Brain microvascular endothelial cell (primary cell): Measurements from ENCODE around the gene SNAI1.
"Not testable (repeated sequence)": the region's sequence is repeated elsewhere in the genome, so short reads cannot be mapped to it uniquely, and the experiment has no call there.

ENCODE experiments used
- DNase-seq: peaks from one replicate; pipeline ENCODE4 v3.0.0-alpha.2; 2020
- H3K27ac ChIP-seq: fragments of 250-450 bp; sonication (Bioruptor Pico); 2 replicates; pipeline ENCODE4 v1.5.1; 2020; ENCODE audit warnings: mild to moderate bottlenecking, moderate library complexity
- H3K27me3 ChIP-seq: fragments of 250-450 bp; sonication (Bioruptor Pico); replicated peaks from 2 replicates; pipeline ENCODE4 v1.5.1; 2020; ENCODE audit warnings: mild to moderate bottlenecking
- H3K36me3 ChIP-seq: fragments of 250-450 bp; sonication (Bioruptor Pico); replicated peaks from 2 replicates; pipeline ENCODE4 v1.5.1; 2020; ENCODE audit warnings: mild to moderate bottlenecking
- H3K4me3 ChIP-seq: 2 replicates; pipeline ENCODE4 v1.5.1; 2011; ENCODE audit warnings: low read depth, mild to moderate bottlenecking, control low read depth, low read length, moderate library complexity
- in situ Hi-C: cut with HindIII; loops from 2 replicates; pipeline ENCODE4 v1.10.0; 2017; ENCODE audit warnings: low sequenced_read_pairs, low pct_ligation_motif_present
- TF ChIP-seq, protein P1 (sequence below): IDR thresholded peaks from 2 replicates; pipeline ENCODE4 v1.5.1; 2011; ENCODE audit warnings: low read depth, mild to moderate bottlenecking, moderate library complexity, low read length, control low read depth, inconsistent platforms; ENCODE audit errors: missing control alignments

SNAI1 gene

DNA sequence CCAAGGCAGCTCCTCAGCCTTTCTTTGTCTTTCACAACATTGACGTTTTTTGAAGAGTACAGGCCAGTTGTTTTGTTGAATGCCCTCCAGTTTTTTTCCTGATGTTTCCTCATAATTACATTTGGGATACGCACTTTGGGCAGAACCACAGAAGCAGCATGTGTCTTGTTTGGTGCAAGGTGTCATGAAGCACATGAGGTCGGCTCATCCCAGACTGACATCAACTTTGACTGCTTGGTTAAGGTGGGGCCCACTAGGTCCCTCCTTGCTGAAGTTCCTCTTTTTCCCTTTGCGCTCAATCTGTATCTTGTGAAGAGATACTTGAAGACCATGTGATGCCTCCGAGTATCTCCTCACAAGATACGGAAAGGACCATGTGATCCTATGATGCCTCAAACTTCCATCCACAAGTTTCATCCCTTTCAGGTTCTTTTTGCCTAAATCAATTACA is 10.5 kb downstream of the SNAI1 start:
- peaks cover 3% of the 10 kb centered on the region for H3K36me3 ChIP-seq
- TF ChIP-seq, protein P1, sequence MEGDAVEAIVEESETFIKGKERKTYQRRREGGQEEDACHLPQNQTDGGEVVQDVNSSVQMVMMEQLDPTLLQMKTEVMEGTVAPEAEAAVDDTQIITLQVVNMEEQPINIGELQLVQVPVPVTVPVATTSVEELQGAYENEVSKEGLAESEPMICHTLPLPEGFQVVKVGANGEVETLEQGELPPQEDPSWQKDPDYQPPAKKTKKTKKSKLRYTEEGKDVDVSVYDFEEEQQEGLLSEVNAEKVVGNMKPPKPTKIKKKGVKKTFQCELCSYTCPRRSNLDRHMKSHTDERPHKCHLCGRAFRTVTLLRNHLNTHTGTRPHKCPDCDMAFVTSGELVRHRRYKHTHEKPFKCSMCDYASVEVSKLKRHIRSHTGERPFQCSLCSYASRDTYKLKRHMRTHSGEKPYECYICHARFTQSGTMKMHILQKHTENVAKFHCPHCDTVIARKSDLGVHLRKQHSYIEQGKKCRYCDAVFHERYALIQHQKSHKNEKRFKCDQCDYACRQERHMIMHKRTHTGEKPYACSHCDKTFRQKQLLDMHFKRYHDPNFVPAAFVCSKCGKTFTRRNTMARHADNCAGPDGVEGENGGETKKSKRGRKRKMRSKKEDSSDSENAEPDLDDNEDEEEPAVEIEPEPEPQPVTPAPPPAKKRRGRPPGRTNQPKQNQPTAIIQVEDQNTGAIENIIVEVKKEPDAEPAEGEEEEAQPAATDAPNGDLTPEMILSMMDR: no peak
- no peak overlapping the region for H3K27ac ChIP-seq
- in situ Hi-C loops: no loop called here
- H3K27me3 ChIP-seq: no peaks in the 10 kb centered on the region
- no peak for DNase-seq
- no peak overlapping the region for H3K4me3 ChIP-seq

DNA sequence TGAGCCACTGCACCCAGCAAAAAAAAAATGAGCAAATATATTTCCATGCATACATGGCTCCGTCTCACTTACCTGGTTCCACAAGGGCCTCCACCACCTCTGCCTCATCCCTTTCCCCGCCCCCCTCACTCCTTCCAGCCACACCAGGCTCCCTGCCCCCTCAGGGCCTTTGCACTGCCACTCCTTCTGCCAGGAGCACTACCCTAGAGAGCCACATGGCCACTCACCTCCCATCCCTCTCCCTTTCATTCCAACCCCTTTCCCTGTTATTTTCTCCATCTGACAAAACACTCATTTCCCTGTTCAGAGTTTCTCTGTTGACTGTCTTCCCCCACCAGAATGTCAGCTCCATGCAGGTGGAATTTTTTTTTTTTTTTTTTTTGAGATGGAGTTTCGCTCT is 12.8 kb downstream of the SNAI1 start:
- DNase-seq: no peak
- TF ChIP-seq, protein P1: no peak
- Histone ChIP-seq H3K36me3 (no peaks in the 10 kb centered on the region), H3K27ac (no peak overlapping the region), H3K27me3 (no peaks in the 10 kb centered on the region), H3K4me3 (no peak overlapping the region)
- in situ Hi-C loops: no loop called here

DNA sequence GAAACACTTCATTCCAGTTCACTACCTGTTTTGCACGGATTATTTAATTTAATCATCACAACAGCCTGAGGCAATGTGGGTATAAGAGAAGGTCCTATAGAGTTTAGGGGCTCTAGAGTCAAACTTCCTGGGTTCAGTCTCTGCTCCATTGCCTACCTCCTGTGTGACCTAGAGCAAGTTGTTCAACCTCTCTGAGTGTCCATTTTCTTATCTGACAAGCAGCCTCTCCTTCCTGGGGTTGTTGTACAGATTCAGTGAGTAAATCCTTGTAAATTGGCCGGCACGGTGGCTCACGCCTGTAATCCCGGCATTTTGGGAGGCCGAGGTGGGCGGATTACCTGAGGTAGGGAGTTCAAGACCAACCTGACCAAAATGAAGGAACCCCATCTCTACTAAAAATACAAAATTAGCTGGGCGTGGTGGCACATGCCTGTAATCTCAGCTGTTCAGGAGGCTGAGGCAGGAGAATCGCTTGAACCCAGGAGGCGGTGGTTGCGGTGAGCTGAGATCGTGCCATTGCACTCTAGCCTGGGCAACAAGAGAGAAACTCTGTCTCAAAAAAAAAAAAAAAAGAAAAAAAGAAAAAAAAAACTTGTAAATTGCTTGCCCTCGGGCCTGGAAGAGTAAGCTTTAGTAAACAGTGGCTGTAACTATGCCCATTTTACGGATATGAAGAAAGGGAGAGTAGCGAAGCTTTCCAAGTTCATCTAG is 15.9 kb downstream of the SNAI1 start:
- H3K36me3 ChIP-seq, DNase-seq, H3K27me3 ChIP-seq, H3K4me3 ChIP-seq, H3K27ac ChIP-seq, in situ Hi-C loops: not testable (repeated sequence)

DNA sequence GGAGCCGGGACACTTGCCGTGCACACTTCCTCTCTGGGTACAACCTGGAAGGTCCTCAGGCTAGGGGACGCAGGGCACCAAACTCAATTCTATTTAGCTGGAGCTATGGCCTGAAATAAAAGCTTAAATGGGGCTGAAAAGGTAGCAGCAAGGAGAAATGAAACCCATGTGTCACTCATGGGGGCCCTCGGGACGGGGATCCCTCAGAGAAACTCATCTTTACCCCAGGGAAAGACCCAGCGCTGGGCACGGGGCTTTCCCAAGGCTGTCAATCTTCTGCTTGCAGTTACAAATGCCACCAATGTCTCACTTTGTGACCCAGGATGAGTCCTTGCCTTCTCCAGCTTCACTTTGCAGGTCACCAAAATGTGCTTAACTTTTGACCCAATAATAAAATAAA is 16.5 kb downstream of the SNAI1 start:
- Histone ChIP-seq H3K4me3 (no peak overlapping the region), H3K36me3 (no peaks in the 10 kb centered on the region), H3K27ac (no peak overlapping the region), H3K27me3 (no peaks in the 10 kb centered on the region)
- no peak for DNase-seq
- TF ChIP-seq, protein P1: no peak
- in situ Hi-C loops: no loop called here

DNA sequence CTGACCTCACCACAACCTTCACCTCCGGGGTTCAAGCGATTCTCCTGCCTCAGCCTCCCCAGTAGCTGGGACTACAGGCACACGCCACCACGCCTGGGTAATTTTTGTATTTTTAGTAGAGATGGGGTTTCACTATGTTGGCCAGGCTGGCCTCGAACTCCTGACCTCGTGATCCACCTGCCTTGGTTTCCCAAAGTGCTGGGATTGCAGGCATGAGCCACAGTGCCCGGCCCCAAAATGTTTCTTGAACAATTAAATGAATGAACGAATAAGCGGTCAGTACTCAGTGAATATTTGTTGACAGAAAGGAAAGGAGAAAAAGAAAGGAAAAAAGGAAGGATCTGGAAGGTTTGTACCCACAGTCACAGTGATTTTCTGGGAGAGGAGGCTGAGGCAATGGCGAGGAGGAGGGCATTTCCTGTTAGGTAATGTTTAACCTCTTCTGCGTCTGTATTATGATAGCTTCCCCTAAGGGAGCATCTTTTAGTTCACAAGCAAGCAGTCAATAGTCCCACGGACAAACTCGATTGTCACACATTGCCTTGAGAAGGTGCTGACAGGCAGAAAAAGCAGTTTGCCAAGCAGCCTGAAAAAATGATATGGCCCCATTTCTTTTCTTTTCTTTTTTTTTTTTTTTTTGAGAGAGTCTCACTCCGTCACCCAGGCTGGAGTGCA is 17.9 kb downstream of the SNAI1 start:
- DNase-seq, in situ Hi-C loops, H3K27me3 ChIP-seq, H3K36me3 ChIP-seq, H3K27ac ChIP-seq, H3K4me3 ChIP-seq: not testable (repeated sequence)

DNA sequence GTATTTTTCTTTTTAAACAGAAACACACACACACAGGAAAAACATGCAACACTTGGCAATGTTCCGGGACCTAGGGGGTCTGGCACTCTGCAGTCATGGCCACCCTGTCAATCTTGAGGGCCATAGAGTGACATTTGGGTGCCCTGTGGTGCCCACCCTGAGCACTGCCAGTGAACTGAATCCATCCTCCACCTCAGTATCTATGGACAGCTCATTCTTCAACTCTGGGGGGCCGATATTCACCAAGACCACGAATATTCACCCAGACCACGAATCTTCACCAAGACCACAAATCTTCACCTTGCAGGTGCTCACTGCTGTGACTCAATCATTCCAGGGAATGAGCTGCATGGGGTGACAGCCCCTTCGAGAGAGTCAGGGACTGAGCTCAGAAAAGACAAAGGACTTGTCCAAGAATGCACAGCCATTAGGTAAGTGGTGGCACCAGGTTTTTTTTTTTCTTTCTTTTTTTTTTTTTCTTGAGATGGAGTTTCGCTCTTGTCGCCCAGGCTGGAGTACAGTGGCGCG is 19.1 kb downstream of the SNAI1 start:
- in situ Hi-C loops: no loop called here
- H3K27me3 ChIP-seq: no peaks in the 10 kb centered on the region
- no peaks in the 10 kb centered on the region for H3K36me3 ChIP-seq
- no peak for DNase-seq
- no peak overlapping the region for H3K27ac ChIP-seq
- no peak overlapping the region for H3K4me3 ChIP-seq
- TF ChIP-seq, protein P1: no peak

DNA sequence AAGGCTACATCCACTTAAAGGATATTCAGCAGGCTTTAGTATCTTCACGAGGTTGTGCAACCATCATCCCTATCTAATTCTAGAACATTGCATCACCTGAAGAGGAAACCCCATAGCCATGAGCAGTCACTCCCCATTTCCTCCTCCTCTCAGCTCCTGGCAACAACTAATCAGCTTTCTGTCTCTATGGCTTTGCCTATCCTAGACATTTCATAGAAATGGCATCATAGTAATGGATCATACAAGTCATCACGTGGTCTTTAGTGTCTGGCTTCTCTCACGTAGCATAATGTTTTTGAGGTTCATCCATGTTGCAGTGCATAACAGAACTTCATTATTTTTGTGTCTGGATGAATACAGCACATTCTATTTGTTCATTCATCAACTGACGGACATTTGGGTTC is 20.5 kb downstream of the SNAI1 start:
- no peak overlapping the region for H3K4me3 ChIP-seq
- TF ChIP-seq, protein P1: no peak
- no peaks in the 10 kb centered on the region for H3K36me3 ChIP-seq
- no peaks in the 10 kb centered on the region for H3K27me3 ChIP-seq
- peak overlapping the region; percentile 46 for H3K27ac ChIP-seq
- in situ Hi-C loops: no loop called here
- peak; percentile 85 for DNase-seq
